CD4-positive, alpha-beta T cell (primary cell): ENCODE data around the gene PLCB1. TPM values are rescaled to one million over a fixed set of nuclear protein-coding genes. Genes with fewer than 3 reads are reported as not detected.

Experiments used
- ATAC-seq: fragments of 200-7000 bp; cut with Tn5 transposase; one replicate; pipeline ENCODE4 v1.10.0; 2022; ENCODE audit warnings: mild to moderate bottlenecking; ENCODE audit not compliant: poor library complexity
- CTCF ChIA-PET: fragments of 350-600 bp; sonication (Branson Sonifier 250); formaldehyde crosslinking; loops from one replicate; lab custom pipeline; 2021; ENCODE audit warnings: antibody characterized with exemption, inconsistent platforms; lab: Charles Lee
- POLR2A ChIA-PET: fragments of 350-600 bp; sonication (Branson Sonifier 250); formaldehyde crosslinking; loops from one replicate; lab custom pipeline; 2021; ENCODE audit warnings: antibody characterized with exemption, inconsistent platforms; lab: Charles Lee
- DNase-seq, 14 experiments: peaks; one replicate each; pipeline ENCODE4 v3.0.0-alpha.2; 2013 to 2020; ENCODE audit warnings: mixed read lengths in 2 of 14
- H3K27ac ChIP-seq, 2 donors: one replicate each; pipeline versions ENCODE4 v1.5.1 to v1.7.0; 2013; ENCODE audit warnings: low read length in 2 of 2, low read depth in 1 of 2, mild to moderate bottlenecking in 1 of 2
- H3K27me3 ChIP-seq, 2 experiments: 1 replicate in 1 of 2; 2 replicates in 1 of 2; pipeline versions ENCODE4 v1.6.1 to v1.7.0; 2013; ENCODE audit warnings: low read length in 2 of 2, control low read depth in 1 of 2, mild to moderate bottlenecking in 1 of 2, moderate library complexity in 1 of 2; ENCODE audit not compliant: insufficient read depth in 2 of 2, control insufficient read depth in 1 of 2
- H3K36me3 ChIP-seq: one replicate; pipeline ENCODE4 v1.6.1; 2013; ENCODE audit warnings: low read length, control low read depth; ENCODE audit not compliant: insufficient read depth
- H3K4me1 ChIP-seq: one replicate; pipeline ENCODE4 v1.6.1; 2013; ENCODE audit warnings: low read length, control low read depth; ENCODE audit not compliant: insufficient read depth
- H3K4me3 ChIP-seq: one replicate; pipeline ENCODE4 v1.5.1; 2013; ENCODE audit warnings: mild to moderate bottlenecking, low read length, moderate library complexity
- H3K9me3 ChIP-seq, 2 experiments: 1 replicate in 1 of 2; 2 replicates in 1 of 2; pipeline versions ENCODE4 v1.6.1 to v1.7.0; 2013; ENCODE audit warnings: low read length in 2 of 2, mild to moderate bottlenecking in 2 of 2, control low read depth in 1 of 2, moderate library complexity in 1 of 2; ENCODE audit not compliant: control insufficient read depth in 1 of 2, insufficient read depth in 1 of 2
- H3K27ac Mint-ChIP-seq: one replicate; pipeline ENCODE4 v1.8.0; 2020; ENCODE audit warnings: mixed read lengths
- H3K27me3 Mint-ChIP-seq: one replicate; pipeline ENCODE4 v1.8.0; 2021; ENCODE audit warnings: mixed read lengths
- H3K36me3 Mint-ChIP-seq: one replicate; pipeline ENCODE4 v1.8.0; 2021; ENCODE audit warnings: low read depth, mixed read lengths
- H3K4me1 Mint-ChIP-seq: one replicate; pipeline ENCODE4 v1.8.0; 2021; ENCODE audit warnings: low read depth, mixed read lengths
- H3K4me3 Mint-ChIP-seq: one replicate; pipeline ENCODE4 v1.8.0; 2020; ENCODE audit warnings: mild to moderate bottlenecking, mixed read lengths
- H3K9me3 Mint-ChIP-seq: one replicate; pipeline ENCODE4 v1.8.0; 2020; ENCODE audit warnings: mixed read lengths
- CTCF ChIP-seq: fragments of 200-600 bp; IDR thresholded peaks from one replicate; pipeline ENCODE4 v1.8.0; 2022; ENCODE audit warnings: antibody characterized with exemption, mild to moderate bottlenecking
- intact Hi-C, 2 experiments: fragments of 100-400 bp; cut with DNase I in 1 of 2; cut with micrococcal nuclease in 1 of 2; formaldehyde crosslinking; loops; one replicate each; pipeline versions ENCODE4 v1.15.1 to v1.9.0; 2023 to 2025; cut with DNase I, micrococcal nuclease
- total RNA-seq, 174 experiments: library from RNA in 2 of 174; stranded (reverse) in 2 of 174; gene quantifications; one replicate each; pipeline ENCODE4 v1.2.3 and lab custom pipeline; 2021 to 2026

The PLCB1 gene
- total RNA-seq, 2 experiments from 2014 or later: 3.8 to 5.6 TPM

- no peak overlapping the region for H3K27ac Mint-ChIP-seq
- Histone ChIP-seq H3K4me3 (no peak overlapping the region), H3K27me3 (no peaks in the 10 kb centered on the region), H3K27ac (no peak overlapping the region), H3K36me3 (no peaks in the 10 kb centered on the region), H3K9me3 (no peaks in the 10 kb centered on the region), H3K4me1 (no peaks in the 10 kb centered on the region)
- TF ChIP-seq CTCF: no peak
- DNase-seq (no peak), ATAC-seq (no peak)
- H3K4me1 Mint-ChIP-seq: no peaks in the 10 kb centered on the region
- H3K27me3 Mint-ChIP-seq: no peaks in the 10 kb centered on the region
- POLR2A ChIA-PET: no interaction called here
- intact Hi-C loops: no loop called here
- H3K4me3 Mint-ChIP-seq: no peak overlapping the region
- H3K9me3 Mint-ChIP-seq: no peaks in the 10 kb centered on the region
- H3K36me3 Mint-ChIP-seq: no peaks in the 10 kb centered on the region
- CTCF ChIA-PET: no interaction called here
Measured at GRCh38 chr20:8335059-8335458, 203.0 kb downstream of the PLCB1 start.

GRCh38 chr20:8335495-8336195, 203.6 kb downstream of the PLCB1 start:
- Mint-ChIP-seq H3K27me3 (no peaks in the 10 kb centered on the region), H3K36me3 (no peaks in the 10 kb centered on the region), H3K4me1 (no peaks in the 10 kb centered on the region), H3K9me3 (no peaks in the 10 kb centered on the region), H3K4me3 (no peak overlapping the region), H3K27ac (no peak overlapping the region)
- ATAC-seq (no peak), DNase-seq (no peak)
- Histone ChIP-seq H3K4me3 (no peak overlapping the region), H3K27ac (no peak overlapping the region), H3K9me3 (no peaks in the 10 kb centered on the region), H3K36me3 (no peaks in the 10 kb centered on the region), H3K27me3 (no peaks in the 10 kb centered on the region), H3K4me1 (no peaks in the 10 kb centered on the region)
- ChIA-PET CTCF (no interaction called here), POLR2A (no interaction called here)
- no peak for TF ChIP-seq CTCF
- intact Hi-C loops: no loop called here

DNA sequence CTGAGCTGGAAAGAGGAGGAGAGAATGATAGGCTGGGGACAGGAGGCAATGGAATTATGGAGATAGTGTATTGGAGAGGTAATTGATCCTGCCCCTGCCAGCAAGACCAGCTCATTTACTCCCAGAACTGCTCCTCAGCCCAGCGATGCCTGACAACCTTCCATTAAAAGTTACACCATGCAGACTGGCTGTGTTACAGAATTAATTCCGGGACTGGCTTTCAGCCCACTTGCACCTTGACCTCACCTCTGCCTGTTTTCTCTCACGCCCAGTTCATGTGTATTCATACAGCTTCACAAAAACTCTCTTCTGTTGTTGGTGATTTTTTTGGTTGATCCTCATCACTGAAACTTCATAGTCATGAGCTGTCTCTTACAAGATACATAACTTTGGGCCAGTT, 207.3 kb downstream of the PLCB1 start:
- no peaks in the 10 kb centered on the region for H3K27me3 ChIP-seq
- ATAC-seq (no peak), DNase-seq (no peak)
- TF ChIP-seq CTCF: no peak
- Mint-ChIP-seq H3K4me1 (no peaks in the 10 kb centered on the region), H3K4me3 (no peak overlapping the region), H3K9me3 (no peaks in the 10 kb centered on the region), H3K27me3 (no peaks in the 10 kb centered on the region), H3K36me3 (no peaks in the 10 kb centered on the region), H3K27ac (no peak overlapping the region)
- H3K9me3 ChIP-seq: no peaks in the 10 kb centered on the region
- no peaks in the 10 kb centered on the region for H3K36me3 ChIP-seq
- POLR2A ChIA-PET: no interaction called here
- CTCF ChIA-PET: no interaction called here
- intact Hi-C loops: no loop called here
- no peak overlapping the region for H3K4me3 ChIP-seq
- H3K27ac ChIP-seq: no peak overlapping the region
- no peaks in the 10 kb centered on the region for H3K4me1 ChIP-seq
